Breast epithelium (tissue), 4 donors: Measurements from ENCODE around the gene NR3C1. TPM values are rescaled to one million over a fixed set of nuclear protein-coding genes. Genes with fewer than 3 reads are reported as not detected.
A peak's percentile ranks its signal among the peaks of the same experiment; 100 is the strongest.

Experiments
- DNase-seq, 2 donors: peaks; one replicate each; pipeline ENCODE4 v3.0.0-alpha.2; 2019; ENCODE audit warnings: low spot score in 2 of 2
- H3K27ac ChIP-seq, 2 donors: fragments of 200-600 bp; sonication (generic) in 1 of 2; one replicate each; pipeline ENCODE4 v1.5.1; 2016 to 2019; ENCODE audit warnings: mild to moderate bottlenecking in 1 of 2
- H3K27me3 ChIP-seq, 2 donors: fragments of 200-600 bp; sonication (generic) in 1 of 2; one replicate each; pipeline versions ENCODE4 v1.5.1 to v1.6.0; 2017 to 2019; ENCODE audit warnings: control low read depth in 1 of 2, mild to moderate bottlenecking in 1 of 2
- H3K36me3 ChIP-seq: fragments of 200-600 bp; one replicate; pipeline ENCODE4 v1.5.1; 2019
- H3K4me1 ChIP-seq, 2 donors: fragments of 200-600 bp; sonication (generic); one replicate each; pipeline ENCODE4 v1.5.1; 2016 to 2019; ENCODE audit warnings: control low read depth in 1 of 2
- H3K4me3 ChIP-seq, 3 donors: fragments of 200-600 bp; sonication (generic); 1 replicate in 2 of 3; 2 replicates in 1 of 3; pipeline ENCODE4 v1.5.1; 2016 to 2019; ENCODE audit warnings: mild to moderate bottlenecking in 3 of 3, moderate library complexity in 2 of 3
- H3K9me3 ChIP-seq, 2 donors: fragments of 200-600 bp; sonication (generic) in 1 of 2; one replicate each; pipeline ENCODE4 v1.5.1; 2016 to 2019; ENCODE audit warnings: control low read depth in 1 of 2
- POLR2A ChIP-seq: fragments of 450-650 bp; IDR thresholded peaks from one replicate; pipeline ENCODE4 v1.6.1; 2016; ENCODE audit warnings: antibody characterized with exemption, mild to moderate bottlenecking, moderate library complexity
- POLR2AphosphoS5 ChIP-seq, 3 donors: sonication (generic); formaldehyde crosslinking; IDR thresholded peaks; one replicate each; pipeline ENCODE4 v1.6.1; 2017; ENCODE audit warnings: antibody characterized with exemption in 3 of 3
- intact Hi-C: fragments of 100-400 bp; cut with DNase I; formaldehyde crosslinking; loops from one replicate; pipeline ENCODE4 v1.15.1; 2023; ENCODE audit warnings: low total_unique reads
- total RNA-seq, 3 donors: library from RNA; depleted of rRNA; stranded (reverse); fragments of >200 nt; gene quantifications; one replicate each; pipeline ENCODE4 v1.1.0, GENCODE V29; 2016
- TF ChIP-seq, protein P1 (sequence below), 3 donors: fragments of 450-650 bp; IDR thresholded peaks; one replicate each; pipeline ENCODE4 v1.5.1; 2016 to 2017; ENCODE audit warnings: antibody characterized with exemption in 3 of 3, mild to moderate bottlenecking in 3 of 3, moderate library complexity in 3 of 3

Gene NR3C1
- 100 to 1,000 TPM in 1 of 3 donors, 10 to 100 TPM in 2; 51.1 to 122 (median 69.7) TPM for total RNA-seq

DNA sequence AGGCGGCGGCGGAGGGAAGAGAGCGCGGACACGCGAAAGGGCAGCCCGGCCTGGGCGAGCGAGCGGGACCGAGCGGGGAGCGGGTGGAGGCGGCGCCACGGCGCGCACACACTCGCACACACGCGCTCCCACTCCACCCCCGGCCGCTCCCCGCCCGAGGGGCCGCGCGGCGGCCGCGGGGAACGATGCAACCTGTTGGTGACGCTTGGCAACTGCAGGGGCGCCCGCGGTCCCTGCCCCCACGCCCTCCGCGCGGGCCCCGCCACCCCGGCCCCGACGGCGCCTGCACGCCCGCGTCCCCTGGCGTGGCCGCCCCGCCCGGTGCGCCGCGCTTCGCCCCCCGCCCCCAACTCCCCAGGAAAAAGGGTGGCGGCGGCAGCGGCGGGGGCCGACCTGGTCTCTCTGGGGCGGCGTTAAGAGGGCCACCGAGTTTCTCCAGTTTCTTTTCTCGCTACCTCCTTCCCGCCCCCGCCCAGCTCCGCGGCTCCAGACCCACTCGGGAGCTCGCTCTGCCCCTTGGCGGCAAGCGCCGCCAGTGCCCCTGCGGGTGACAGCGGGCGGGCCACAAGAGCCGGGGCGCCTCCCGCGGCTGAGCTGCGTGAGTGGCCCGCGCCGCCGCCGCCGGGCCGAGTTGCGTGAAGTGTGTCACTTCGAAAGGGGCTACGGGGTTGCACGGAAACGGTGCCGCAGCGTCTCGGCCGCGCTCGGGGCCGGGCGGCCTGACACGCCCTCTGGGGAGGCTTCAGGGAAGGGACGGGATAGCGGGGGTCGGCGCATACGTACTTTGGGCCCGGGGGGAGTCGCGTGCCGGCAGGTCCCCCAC, at the start of gene NR3C1:
TSS of gene NR3C1 (minus strand) at position 94 of the 823 bp plus-strand sequence. CDS start 2,847 bp downstream, outside the sequence.
- Histone ChIP-seq H3K36me3 (no peaks in the 10 kb centered on the region), H3K27ac (peak within 1 kb of the TSS; percentile 96 to 99), H3K4me3 (peak within 1 kb of the TSS; percentile 90 to 92 (median 91)), H3K9me3 (no peaks in the 10 kb centered on the region), H3K4me1 (no peaks in the 10 kb centered on the region), H3K27me3 (no peaks in the 10 kb centered on the region)
- intact Hi-C loops = loop anchor here (2.0 to 10.0 kb wide), 2 partner anchors 55 to 379 kb away; no protein-coding TSS in a partner anchor
- TF ChIP-seq, protein P1, sequence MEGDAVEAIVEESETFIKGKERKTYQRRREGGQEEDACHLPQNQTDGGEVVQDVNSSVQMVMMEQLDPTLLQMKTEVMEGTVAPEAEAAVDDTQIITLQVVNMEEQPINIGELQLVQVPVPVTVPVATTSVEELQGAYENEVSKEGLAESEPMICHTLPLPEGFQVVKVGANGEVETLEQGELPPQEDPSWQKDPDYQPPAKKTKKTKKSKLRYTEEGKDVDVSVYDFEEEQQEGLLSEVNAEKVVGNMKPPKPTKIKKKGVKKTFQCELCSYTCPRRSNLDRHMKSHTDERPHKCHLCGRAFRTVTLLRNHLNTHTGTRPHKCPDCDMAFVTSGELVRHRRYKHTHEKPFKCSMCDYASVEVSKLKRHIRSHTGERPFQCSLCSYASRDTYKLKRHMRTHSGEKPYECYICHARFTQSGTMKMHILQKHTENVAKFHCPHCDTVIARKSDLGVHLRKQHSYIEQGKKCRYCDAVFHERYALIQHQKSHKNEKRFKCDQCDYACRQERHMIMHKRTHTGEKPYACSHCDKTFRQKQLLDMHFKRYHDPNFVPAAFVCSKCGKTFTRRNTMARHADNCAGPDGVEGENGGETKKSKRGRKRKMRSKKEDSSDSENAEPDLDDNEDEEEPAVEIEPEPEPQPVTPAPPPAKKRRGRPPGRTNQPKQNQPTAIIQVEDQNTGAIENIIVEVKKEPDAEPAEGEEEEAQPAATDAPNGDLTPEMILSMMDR (IDR thresholded peaks at IDR 0.05) = peak in 1 of 3 donors; percentile 58
- TF ChIP-seq POLR2A = no peak
- TF ChIP-seq POLR2AphosphoS5 (IDR thresholded peaks at IDR 0.05) = peak; percentile 16 to 74 (median 54)
- DNase-seq = peak; percentile 74 to 81

DNA sequence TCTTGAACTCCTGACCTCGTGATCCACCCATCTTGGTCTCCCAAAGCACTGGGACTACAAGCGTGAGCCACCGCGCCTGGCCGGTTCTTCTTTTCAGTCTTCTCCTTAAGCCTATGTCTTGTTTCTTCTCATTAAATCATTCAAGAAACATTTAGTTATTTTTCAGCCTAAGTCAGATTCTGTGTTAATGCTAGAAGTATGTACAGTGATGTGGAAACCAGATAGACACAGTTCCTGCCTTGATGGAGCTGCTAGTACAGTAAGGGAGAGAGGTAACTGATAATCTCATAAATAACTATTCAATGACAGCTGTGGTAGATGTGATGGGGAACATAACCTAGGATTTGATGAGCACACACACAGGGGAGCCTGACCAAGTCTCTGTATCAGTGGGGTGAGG, 46.3 kb upstream of the NR3C1 start:
- Histone ChIP-seq H3K36me3 (no peaks in the 10 kb centered on the region), H3K9me3 (no peaks in the 10 kb centered on the region), H3K4me1 (no peaks in the 10 kb centered on the region), H3K4me3 (no peak overlapping the region), H3K27me3 (no peaks in the 10 kb centered on the region), H3K27ac (no peak overlapping the region)
- no peak for DNase-seq
- TF ChIP-seq POLR2AphosphoS5 (IDR thresholded peaks at IDR 0.05) (no peak), POLR2A (no peak)
- TF ChIP-seq, protein P1 (IDR thresholded peaks at IDR 0.05) = no peak
- intact Hi-C loops = no loop called here

DNA sequence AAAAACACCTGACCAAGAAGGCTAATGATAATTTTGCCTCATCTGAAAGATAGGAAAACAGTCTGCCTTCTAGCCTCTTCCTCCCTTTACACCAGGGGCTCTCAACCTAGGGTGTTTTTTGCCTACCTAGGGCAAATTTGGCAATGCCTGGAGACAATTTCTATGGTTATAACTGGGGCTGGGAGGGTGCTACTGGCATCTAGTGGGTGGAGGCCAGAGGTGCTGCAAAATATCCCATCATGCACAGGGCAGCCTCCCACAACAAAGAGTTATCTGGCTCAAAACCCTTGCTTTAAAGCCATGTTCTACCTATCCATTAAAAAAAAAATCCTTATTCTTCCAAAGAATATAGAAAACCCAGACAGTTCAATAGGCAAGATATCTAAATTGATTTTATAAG, 45.0 kb upstream of the NR3C1 start:
- H3K9me3 ChIP-seq = no peaks in the 10 kb centered on the region
- H3K27ac ChIP-seq = no peak overlapping the region
- DNase-seq = no peak
- intact Hi-C loops = no loop called here
- no peak overlapping the region for H3K4me3 ChIP-seq
- no peaks in the 10 kb centered on the region for H3K4me1 ChIP-seq
- H3K36me3 ChIP-seq = no peaks in the 10 kb centered on the region
- H3K27me3 ChIP-seq = no peaks in the 10 kb centered on the region
- TF ChIP-seq POLR2AphosphoS5 (IDR thresholded peaks at IDR 0.05) = no peak
- TF ChIP-seq, protein P1 (IDR thresholded peaks at IDR 0.05) = no peak
- no peak for TF ChIP-seq POLR2A

DNA sequence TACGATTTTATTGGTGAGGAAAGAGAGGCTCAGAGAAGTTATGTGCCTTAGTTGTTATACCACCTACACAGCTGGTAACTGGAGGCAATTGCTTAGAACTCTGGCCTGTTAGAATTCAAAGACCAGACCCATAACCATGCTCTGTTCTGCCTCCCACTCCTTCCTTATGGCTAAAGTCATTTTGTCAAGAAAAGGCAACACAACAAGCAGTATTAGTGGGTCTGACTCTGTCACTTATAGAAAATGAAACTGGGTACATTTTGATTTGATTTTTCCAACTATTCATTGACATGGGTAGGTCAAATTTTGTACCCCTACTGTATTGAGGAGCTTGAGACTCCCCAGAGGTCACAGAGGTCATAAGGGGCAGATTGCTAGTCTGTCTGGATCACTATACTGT, 44.5 kb upstream of the NR3C1 start:
- Histone ChIP-seq H3K4me3 (no peak overlapping the region), H3K4me1 (no peaks in the 10 kb centered on the region), H3K27me3 (no peaks in the 10 kb centered on the region), H3K9me3 (no peaks in the 10 kb centered on the region), H3K27ac (no peak overlapping the region), H3K36me3 (no peaks in the 10 kb centered on the region)
- no peak for DNase-seq
- TF ChIP-seq POLR2A (no peak), POLR2AphosphoS5 (IDR thresholded peaks at IDR 0.05) (no peak)
- TF ChIP-seq, protein P1 (IDR thresholded peaks at IDR 0.05) = no peak
- intact Hi-C loops = no loop called here

DNA sequence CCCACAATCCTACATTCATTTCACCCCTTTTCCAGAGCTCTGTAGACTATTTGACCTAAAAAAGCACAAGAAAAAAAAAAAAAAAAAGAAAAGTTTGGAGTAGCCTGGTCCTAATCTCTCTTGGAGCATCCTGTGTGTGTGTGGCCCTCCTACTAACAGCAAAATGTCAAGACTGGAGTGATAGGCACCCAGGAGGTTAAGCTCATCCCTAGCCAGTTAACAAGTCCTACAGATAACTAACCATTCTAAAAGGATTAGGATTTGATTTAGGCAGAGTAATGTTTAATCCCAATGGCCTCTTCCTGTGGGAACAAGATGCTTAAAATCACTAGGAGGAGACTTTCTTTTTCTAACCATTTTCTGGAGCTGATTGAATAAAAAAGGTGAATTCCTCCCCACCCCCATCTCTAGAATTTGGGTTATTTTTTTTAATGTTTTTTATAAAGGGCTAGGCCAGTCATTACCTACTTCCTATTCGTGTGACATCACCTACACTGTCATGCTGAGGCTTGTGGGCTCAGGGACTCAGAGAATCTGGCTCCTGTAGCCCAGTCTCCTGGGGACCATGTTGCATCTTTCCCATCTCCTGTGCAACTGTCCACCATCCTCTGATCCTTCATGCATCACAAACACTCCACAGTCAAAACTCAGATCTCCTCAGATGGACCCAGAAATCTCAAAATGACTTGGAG, 43.2 kb upstream of the NR3C1 start:
- Histone ChIP-seq H3K9me3 (no peaks in the 10 kb centered on the region), H3K27ac (no peak overlapping the region), H3K4me1 (no peaks in the 10 kb centered on the region), H3K36me3 (no peaks in the 10 kb centered on the region), H3K27me3 (no peaks in the 10 kb centered on the region), H3K4me3 (no peak overlapping the region)
- intact Hi-C loops = no loop called here
- TF ChIP-seq, protein P1 (IDR thresholded peaks at IDR 0.05) = no peak
- TF ChIP-seq POLR2AphosphoS5 (IDR thresholded peaks at IDR 0.05) (no peak), POLR2A (no peak)
- DNase-seq = no peak
